SJSA1 (cell line): ENCODE measurements around the gene RILPL2. TPM values are rescaled to one million over a fixed set of nuclear protein-coding genes. Genes with fewer than 3 reads are reported as not detected.
"Not testable (repeated sequence)": the region's sequence is repeated elsewhere in the genome, so short reads cannot be mapped to it uniquely, and the experiment has no call there.

ENCODE experiments used
- DNase-seq, 2 experiments: peaks; one replicate each; pipeline ENCODE4 v3.0.0-alpha.2; 2015 to 2020; ENCODE audit warnings: low spot score in 2 of 2, low read depth in 1 of 2
- H3K27ac ChIP-seq: fragments of 250-450 bp; sonication (Bioruptor Pico); 2 replicates; pipeline ENCODE4 v1.5.1; 2020; ENCODE audit warnings: mild to moderate bottlenecking, moderate library complexity
- H3K27me3 ChIP-seq: fragments of 250-450 bp; sonication (Bioruptor Pico); replicated peaks from 2 replicates; pipeline ENCODE4 v1.5.1; 2020; ENCODE audit warnings: mild to moderate bottlenecking, moderate library complexity
- H3K36me3 ChIP-seq: fragments of 250-450 bp; sonication (Bioruptor Pico); 2 replicates; pipeline ENCODE4 v1.5.1; 2020; ENCODE audit warnings: mild to moderate bottlenecking
- H3K4me1 ChIP-seq: fragments of 250-450 bp; sonication (Bioruptor Pico); replicated peaks from 2 replicates; pipeline ENCODE4 v1.6.1; 2021; ENCODE audit warnings: mild to moderate bottlenecking
- H3K4me3 ChIP-seq: fragments of 250-450 bp; sonication (Bioruptor Pico); 2 replicates; pipeline ENCODE4 v1.5.1; 2020; ENCODE audit warnings: mild to moderate bottlenecking
- H3K9me3 ChIP-seq: fragments of 250-450 bp; sonication (Bioruptor Pico); replicated peaks from 2 replicates; pipeline ENCODE4 v1.5.1; 2020; ENCODE audit warnings: mild to moderate bottlenecking
- total RNA-seq: library from RNA; depleted of rRNA; stranded (reverse); fragments of >200 nt; shearing (Covaris generic); gene quantifications from 2 replicates; pipeline ENCODE4 v1.2.3, GENCODE V29; 2014

Gene RILPL2
- total RNA-seq, 1 experiment from 2014 or later, result 1.3 TPM

DNA sequence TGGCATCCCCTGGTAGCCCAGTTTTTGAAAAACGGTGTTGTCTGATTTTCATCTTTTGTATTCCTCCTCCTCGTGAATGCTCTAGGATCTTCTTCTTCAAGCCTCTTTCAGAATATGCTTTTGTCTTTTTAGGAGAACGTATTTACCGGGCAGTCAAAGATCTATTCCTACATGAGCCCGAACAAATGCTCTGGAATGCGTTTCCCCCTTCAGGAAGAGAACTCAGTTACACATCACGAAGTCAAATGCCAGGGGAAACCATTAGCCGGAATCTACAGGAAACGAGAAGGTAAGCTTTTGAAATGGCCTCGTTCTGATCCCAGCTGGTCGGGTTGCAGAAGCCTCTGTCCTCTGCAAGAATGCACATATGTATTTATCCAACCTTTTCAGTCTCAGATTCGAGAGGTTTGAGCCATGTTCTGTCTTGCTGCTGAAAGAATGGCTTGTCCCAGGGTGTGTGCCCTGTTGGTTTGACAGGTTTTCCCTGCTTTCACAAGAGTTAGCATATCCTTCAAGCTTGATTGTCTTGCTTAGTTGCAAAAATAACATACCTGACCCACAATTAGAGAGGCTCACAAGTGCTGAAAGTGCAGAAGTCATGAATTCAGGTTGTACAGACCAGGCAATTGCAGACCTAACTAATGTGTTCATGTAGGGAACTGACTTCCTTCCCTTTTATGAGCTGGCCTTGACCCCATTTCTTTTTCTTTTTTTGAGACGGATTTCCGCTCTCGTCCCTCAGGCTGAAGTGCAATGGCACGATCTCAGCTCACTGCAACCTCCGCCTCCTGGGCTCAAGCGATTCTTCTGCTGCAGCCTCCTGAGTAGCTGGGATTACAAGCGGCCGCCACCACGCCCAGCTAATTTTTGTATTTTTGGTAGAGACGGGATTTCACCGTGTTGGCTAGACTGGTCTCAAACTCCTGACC is 45.7 kb downstream of the RILPL2 start:
- DNase-seq, result no peak
- Histone ChIP-seq H3K4me1 (peaks cover 24% of the 10 kb centered on the region), H3K36me3 (peaks cover 66% of the 10 kb centered on the region), H3K4me3 (no peak overlapping the region), H3K9me3 (no peaks in the 10 kb centered on the region), H3K27me3 (no peaks in the 10 kb centered on the region), H3K27ac (no peak overlapping the region)

DNA sequence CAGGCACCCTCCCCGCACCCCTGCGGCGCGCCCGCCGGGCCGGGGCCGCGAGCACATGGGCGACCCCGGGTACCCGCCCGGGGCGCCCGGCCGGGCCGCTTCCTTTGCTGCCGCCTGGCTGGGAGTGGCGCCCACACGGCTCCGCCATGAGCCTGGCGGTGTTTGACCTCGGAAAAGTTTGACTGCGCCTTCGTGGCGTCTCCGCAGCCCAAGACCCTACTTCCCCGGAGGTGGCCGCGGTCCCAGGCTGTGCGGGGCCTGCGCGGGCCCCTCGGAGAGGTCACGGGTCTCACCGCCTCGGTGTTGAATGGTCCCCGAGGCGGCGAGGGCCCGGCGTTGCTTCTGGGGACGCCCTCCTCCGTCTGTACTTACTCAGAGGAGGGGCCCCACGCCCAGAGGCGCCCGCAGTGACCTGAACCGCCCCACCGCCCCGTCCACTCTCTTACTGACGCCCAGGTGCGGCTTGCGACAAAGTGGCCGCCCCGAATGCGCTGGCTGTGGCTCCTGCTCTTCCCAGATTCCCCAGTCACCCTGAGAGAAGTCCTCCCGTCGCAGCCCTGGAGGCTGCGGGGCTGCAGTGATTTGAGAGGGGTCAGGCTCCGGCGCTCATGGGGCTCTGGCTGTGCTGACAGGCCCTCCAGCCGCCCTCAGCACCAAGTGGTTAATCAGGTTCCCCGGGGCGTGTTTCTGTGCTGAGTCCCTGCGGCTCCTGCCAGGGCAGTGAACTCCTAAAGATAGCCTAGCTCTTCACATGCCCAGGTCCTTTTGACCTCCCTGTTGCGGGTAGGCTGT is 46.7 kb downstream of the RILPL2 start:
- Histone ChIP-seq H3K27me3 (no peaks in the 10 kb centered on the region), H3K27ac (no peak overlapping the region), H3K36me3 (peaks cover 56% of the 10 kb centered on the region), H3K9me3 (no peaks in the 10 kb centered on the region), H3K4me3 (peak overlapping the region; percentile 53), H3K4me1 (peaks cover 30% of the 10 kb centered on the region)
- peak in 1 of 2 experiments; percentile 11 for DNase-seq

GRCh38 chr12:123388951-123389559 is 47.4 kb downstream of the RILPL2 start:
- H3K4me1 ChIP-seq, result peaks cover 30% of the 10 kb centered on the region
- H3K9me3 ChIP-seq, result no peaks in the 10 kb centered on the region
- no peak overlapping the region for H3K27ac ChIP-seq
- no peak for DNase-seq
- H3K4me3 ChIP-seq, result peak overlapping the region; percentile 53
- H3K27me3 ChIP-seq, result no peaks in the 10 kb centered on the region
- peaks cover 54% of the 10 kb centered on the region for H3K36me3 ChIP-seq

- peaks cover 49% of the 10 kb centered on the region for H3K36me3 ChIP-seq
- H3K4me1 ChIP-seq, result peaks cover 26% of the 10 kb centered on the region
- no peaks in the 10 kb centered on the region for H3K9me3 ChIP-seq
- DNase-seq, result peak; percentile 50 to 69
- no peaks in the 10 kb centered on the region for H3K27me3 ChIP-seq
- peak overlapping the region; percentile 53 for H3K4me3 ChIP-seq
- H3K27ac ChIP-seq, result peak overlapping the region; percentile 67
Observed at GRCh38 chr12:123388177-123388950, 48.1 kb downstream of the RILPL2 start.

DNA sequence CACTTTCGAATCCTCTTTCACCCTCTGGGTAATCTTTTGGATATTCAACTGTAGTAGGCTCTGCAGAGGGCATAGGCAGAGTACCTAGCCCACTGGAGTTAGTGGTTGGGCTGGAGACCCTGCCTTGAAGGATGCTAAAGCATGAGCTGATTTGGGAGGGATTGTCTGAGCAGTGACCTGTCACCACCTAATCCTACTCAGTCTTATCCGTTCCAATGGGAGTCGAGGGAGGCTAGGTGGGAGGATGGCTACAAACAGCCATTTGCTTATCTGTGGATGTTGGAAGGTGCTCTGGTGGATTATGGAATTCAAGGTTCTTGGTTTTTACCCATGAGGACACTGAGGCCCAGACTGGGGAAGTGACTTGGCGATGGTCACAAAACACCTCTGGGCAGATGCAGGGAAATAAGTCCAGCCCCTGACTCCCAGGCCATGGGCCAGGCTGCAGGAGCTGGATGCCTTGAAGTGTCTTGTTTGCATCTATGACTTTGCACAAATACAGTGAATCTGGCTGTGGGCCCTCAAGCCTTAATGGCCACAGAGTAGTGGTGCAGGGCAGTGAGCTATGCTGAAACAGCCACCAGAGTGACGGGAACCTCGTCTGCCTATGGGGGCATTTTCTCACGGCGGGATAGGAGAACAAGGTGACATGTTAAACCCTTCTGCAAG is 48.8 kb downstream of the RILPL2 start:
- Histone ChIP-seq H3K27ac (peak overlapping the region; percentile 67; the same call in 1 of the 2 replicates), H3K4me3 (peak overlapping the region; percentile 53)

DNA sequence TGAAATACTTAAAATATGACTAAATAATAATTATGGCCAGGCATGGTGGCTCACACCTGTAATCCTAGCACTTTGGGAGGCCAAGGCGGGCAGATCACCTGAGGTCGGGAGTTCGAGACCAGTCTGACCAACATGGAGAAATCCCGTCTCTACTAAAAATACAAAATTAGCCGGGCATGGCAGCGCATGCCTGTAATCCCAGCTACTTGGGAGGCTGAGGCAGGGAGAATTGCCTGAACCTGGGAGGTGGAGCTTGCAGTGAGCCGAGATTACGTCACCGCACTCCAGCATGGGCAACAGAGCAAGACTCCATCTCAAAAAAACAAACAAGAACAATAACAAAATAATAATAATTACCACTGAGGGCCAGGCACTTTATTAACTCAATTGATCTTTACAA is 50.9 kb downstream of the RILPL2 start:
- H3K4me3 ChIP-seq, H3K27ac ChIP-seq, DNase-seq: not testable (repeated sequence)

More for the DNA sequence above, 48.8 kb downstream of the RILPL2 start:
- Histone ChIP-seq H3K27me3 (no peaks in the 10 kb centered on the region), H3K4me1 (peaks cover 26% of the 10 kb centered on the region), H3K9me3 (no peaks in the 10 kb centered on the region), H3K36me3 (peaks cover 42% of the 10 kb centered on the region)
- no peak for DNase-seq

DNA sequence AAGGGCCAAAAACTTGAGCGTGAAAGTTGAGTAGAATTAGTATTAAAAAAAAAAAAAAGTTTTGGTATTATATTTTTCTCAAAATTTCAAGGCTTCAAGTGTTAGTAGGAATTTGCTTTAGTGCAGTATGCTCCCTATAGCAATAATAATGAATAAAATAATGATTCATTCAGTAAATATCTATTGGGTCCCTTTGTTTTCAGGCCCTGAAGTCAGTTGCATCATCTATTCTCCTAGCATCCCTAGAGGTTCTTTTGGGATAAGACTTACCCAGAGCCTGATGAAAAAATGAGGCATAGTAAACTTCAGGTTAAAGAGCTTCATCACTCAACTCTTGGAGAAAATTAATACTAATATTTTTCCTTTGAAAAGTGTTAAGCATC is 51.5 kb downstream of the RILPL2 start:
- H3K9me3 ChIP-seq, result no peaks in the 10 kb centered on the region
- H3K4me1 ChIP-seq, result peaks cover 24% of the 10 kb centered on the region
- H3K27ac ChIP-seq, result peak overlapping the region; percentile 71
- peaks cover 15% of the 10 kb centered on the region for H3K36me3 ChIP-seq
- peak overlapping the region; percentile 64 for H3K4me3 ChIP-seq
- DNase-seq, result no peak
- no peaks in the 10 kb centered on the region for H3K27me3 ChIP-seq

More for the DNA sequence above, 50.9 kb downstream of the RILPL2 start:
- H3K27me3 ChIP-seq, H3K9me3 ChIP-seq: not testable (repeated sequence)
- H3K36me3 ChIP-seq, result peaks cover 21% of the 10 kb centered on the region
- H3K4me1 ChIP-seq, result peaks cover 26% of the 10 kb centered on the region

- Histone ChIP-seq H3K4me1 (peaks cover 19% of the 10 kb centered on the region), H3K4me3 (peak overlapping the region; percentile 64), H3K27me3 (no peaks in the 10 kb centered on the region), H3K36me3 (peaks cover 10% of the 10 kb centered on the region), H3K9me3 (no peaks in the 10 kb centered on the region), H3K27ac (peak overlapping the region; percentile 71)
- peak in 1 of 2 experiments; percentile 48 for DNase-seq
Observed at GRCh38 chr12:123384318-123384993, 52.0 kb downstream of the RILPL2 start.

DNA sequence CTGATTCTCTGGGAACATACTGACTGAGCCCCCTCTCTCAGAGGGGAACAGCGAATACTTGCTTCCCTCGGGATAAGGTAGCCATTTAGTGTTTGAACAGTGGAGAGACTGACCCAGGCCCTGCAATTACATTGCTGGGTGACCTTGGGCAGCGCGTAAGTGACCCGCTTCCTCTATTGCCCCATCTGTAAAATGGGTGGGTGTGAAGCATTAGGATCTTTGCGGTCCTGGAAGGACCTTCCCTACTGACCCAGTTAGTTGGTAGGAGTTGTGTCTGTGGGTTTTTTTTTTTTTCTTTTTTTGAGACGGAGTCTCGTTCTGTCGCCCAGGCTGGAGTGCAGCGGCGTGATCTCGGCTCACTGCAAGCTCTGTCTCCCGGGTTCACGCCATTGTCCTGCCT is 53.8 kb downstream of the RILPL2 start:
- DNase-seq, result no peak
- no peak overlapping the region for H3K27ac ChIP-seq
- H3K27me3 ChIP-seq, result no peaks in the 10 kb centered on the region
- H3K9me3 ChIP-seq, result no peaks in the 10 kb centered on the region
- peaks cover 10% of the 10 kb centered on the region for H3K4me1 ChIP-seq
- H3K4me3 ChIP-seq, result no peak overlapping the region
- H3K36me3 ChIP-seq, result peaks cover 5% of the 10 kb centered on the region; the same call in 1 of the 2 replicates

DNA sequence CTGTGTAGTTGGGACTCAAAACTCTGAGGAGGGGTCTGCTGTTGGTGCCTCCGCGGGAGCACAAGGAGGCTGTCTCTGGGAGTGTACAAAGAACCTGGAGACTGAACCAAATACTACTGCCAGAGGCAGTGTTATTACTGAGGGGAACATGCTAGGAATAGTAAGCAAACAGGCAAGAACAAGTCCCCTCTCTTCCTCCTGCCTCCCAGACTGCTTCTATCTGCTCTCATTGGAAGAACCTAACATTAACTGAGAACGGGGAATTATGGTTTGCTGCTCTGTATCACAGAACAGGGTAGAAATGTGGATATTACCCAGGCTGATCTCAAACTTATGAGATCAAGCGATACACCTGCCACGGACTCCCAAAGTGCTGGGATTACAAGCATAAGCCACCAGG is 57.1 kb downstream of the RILPL2 start:
- no peak overlapping the region for H3K4me3 ChIP-seq
- no peaks in the 10 kb centered on the region for H3K27me3 ChIP-seq
- 0 out of 2 replicates have a peak, but pooled peaks cover 4% of the 10 kb centered on the region for H3K36me3 ChIP-seq
- no peaks in the 10 kb centered on the region for H3K4me1 ChIP-seq
- no peak for DNase-seq
- no peaks in the 10 kb centered on the region for H3K9me3 ChIP-seq
- no peak overlapping the region for H3K27ac ChIP-seq

- DNase-seq, H3K27me3 ChIP-seq, H3K9me3 ChIP-seq, H3K4me3 ChIP-seq, H3K4me1 ChIP-seq, H3K36me3 ChIP-seq, H3K27ac ChIP-seq: not testable (repeated sequence)
Observed at GRCh38 chr12:123372415-123372814, 64.1 kb downstream of the RILPL2 start.

GRCh38 chr12:123371667-123372368 is 64.7 kb downstream of the RILPL2 start:
- H3K27me3 ChIP-seq, H3K4me1 ChIP-seq, H3K4me3 ChIP-seq, H3K36me3 ChIP-seq, H3K9me3 ChIP-seq, DNase-seq, H3K27ac ChIP-seq: not testable (repeated sequence)
